Kidney (tissue), 14 donors: ENCODE results near the gene KIF24. TPM values are rescaled to one million over a fixed set of nuclear protein-coding genes. Genes with fewer than 3 reads are reported as not detected.
"Not testable (repeated sequence)": the region's sequence is repeated elsewhere in the genome, so short reads cannot be mapped to it uniquely, and the experiment has no call there.

Experiments
- DNase-seq, 5 donors: peaks; one replicate each; pipeline ENCODE4 v3.0.0-alpha.2; 2013 to 2020
- FAIRE-seq: peaks from 2 replicates; lab custom pipeline; 2012; peaks lifted over from hg19 to GRCh38; lab: Jason Lieb, UNC
- H3K27ac ChIP-seq, 2 donors: one replicate each; pipeline ENCODE4 v1.7.0; 2013; ENCODE audit warnings: low read depth in 2 of 2, low read length in 2 of 2, inconsistent platforms in 1 of 2
- H3K27me3 ChIP-seq: one replicate; pipeline ENCODE4 v1.7.1; 2013; ENCODE audit warnings: low read length, inconsistent platforms; ENCODE audit not compliant: control insufficient read depth, insufficient read depth
- H3K36me3 ChIP-seq, 3 donors: one replicate each; pipeline versions ENCODE4 v1.7.0 to v1.7.1; 2013; ENCODE audit warnings: low read length in 3 of 3, control low read depth in 1 of 3, inconsistent platforms in 1 of 3; ENCODE audit not compliant: insufficient read depth in 3 of 3, control insufficient read depth in 2 of 3
- H3K4me1 ChIP-seq, 3 donors: one replicate each; pipeline versions ENCODE4 v1.7.0 to v1.7.1; 2013; ENCODE audit warnings: low read length in 3 of 3, inconsistent platforms in 1 of 3, low read depth in 1 of 3; ENCODE audit not compliant: control insufficient read depth in 2 of 3, insufficient read depth in 2 of 3
- H3K4me3 ChIP-seq, 3 donors: one replicate each; pipeline versions ENCODE4 v1.7.0 to v1.8.1; 2013; ENCODE audit warnings: low read length in 3 of 3, control low read depth in 1 of 3, inconsistent platforms in 1 of 3
- H3K9ac ChIP-seq, 3 donors: one replicate each; pipeline versions ENCODE4 v1.7.0 to v1.7.1; 2013; ENCODE audit warnings: low read length in 3 of 3, control low read depth in 1 of 3, inconsistent platforms in 1 of 3
- H3K9me3 ChIP-seq, 3 donors: one replicate each; pipeline versions ENCODE4 v1.7.0 to v1.7.1; 2013; ENCODE audit warnings: low read length in 3 of 3, control low read depth in 1 of 3, inconsistent platforms in 1 of 3; ENCODE audit not compliant: control insufficient read depth in 2 of 3, insufficient read depth in 1 of 3
- CTCF ChIP-seq: IDR thresholded peaks from 3 replicates; pipeline ENCODE4 v1.5.1; 2012; ENCODE audit warnings: mild to moderate bottlenecking, moderate library complexity, borderline replicate concordance; ENCODE audit not compliant: insufficient read depth; ENCODE audit errors: extremely low read depth
- intact Hi-C: fragments of 100-400 bp; cut with DNase I; formaldehyde crosslinking; loops from one replicate; pipeline ENCODE4 v1.11.1; 2022
- polyA plus RNA-seq: library from polyadenylated mRNA; stranded (reverse); fragments of 350-450 nt; fragmentation: Illumina TruSeq; extraction: RNeasy Lipid Tissue Mini Kit (QIAGEN cat#74804); gene quantifications from one replicate; pipeline ENCODE4 v1.2.3, GENCODE V29; 2014; ENCODE audit warnings: low read depth, low replicate concordance; ENCODE audit not compliant: insufficient read depth
- total RNA-seq: library from RNA; stranded (reverse); fragmentation: NEBNext Ultra II Directional; extraction: Animal tissue kit (Norgen Biotek cat#: 25700); gene quantifications from one replicate; pipeline ENCODE4 v1.2.1, GENCODE V29; 2021
- donor health status: control.
- donor health status: control.
- donor health status: control.
- donor health status: control.
- donor health status: control.
- donor health status: DM: yes; HTN: yes; CAD: no.
- donor health status: Normal renal cell carcinoma (clear cell type).

Gene KIF24
- total and polyA plus RNA-seq, 2 donors from 2014 or later, result 0.58 to 2.8 TPM

GRCh38 chr9:34338665-34339385 lies 9.8 kb upstream of the KIF24 start:
- Histone ChIP-seq H3K9ac (no peak overlapping the region), H3K4me1 (peaks cover 0 to 23% (median 10%) of the 10 kb centered on the region in 3 donors), H3K9me3 (no peaks in the 10 kb centered on the region), H3K27me3 (no peaks in the 10 kb centered on the region), H3K4me3 (no peak overlapping the region), H3K27ac (no peak overlapping the region), H3K36me3 (peaks cover 3 to 8% (median 7%) of the 10 kb centered on the region in 3 donors)
- TF ChIP-seq CTCF, result no peak
- FAIRE-seq (no peak), DNase-seq (no peak)
- intact Hi-C loops, result no loop called here

- intact Hi-C loops, DNase-seq, H3K27me3 ChIP-seq, H3K4me3 ChIP-seq, H3K27ac ChIP-seq, H3K36me3 ChIP-seq, H3K9ac ChIP-seq, H3K9me3 ChIP-seq, FAIRE-seq: not testable (repeated sequence)
- H3K4me1 ChIP-seq, result peaks cover 0 to 17% (median 9%) of the 10 kb centered on the region in 3 donors
Observed at GRCh38 chr9:34338079-34338478, 9.0 kb upstream of the KIF24 start.

GRCh38 chr9:34337403-34337802 lies 8.3 kb upstream of the KIF24 start:
- no peak overlapping the region for H3K27ac ChIP-seq
- TF ChIP-seq CTCF, result no peak
- FAIRE-seq (no peak), DNase-seq (no peak)
- no peak overlapping the region for H3K9ac ChIP-seq
- peaks cover 3 to 8% (median 7%) of the 10 kb centered on the region in 3 donors for H3K36me3 ChIP-seq
- no peaks in the 10 kb centered on the region for H3K9me3 ChIP-seq
- H3K27me3 ChIP-seq, result no peaks in the 10 kb centered on the region
- intact Hi-C loops, result no loop called here
- peaks cover 0 to 12% (median 10%) of the 10 kb centered on the region in 3 donors for H3K4me1 ChIP-seq
- no peak overlapping the region for H3K4me3 ChIP-seq

- Histone ChIP-seq H3K9ac (no peak overlapping the region), H3K27ac (no peak overlapping the region), H3K36me3 (peaks cover 3 to 8% (median 7%) of the 10 kb centered on the region in 3 donors), H3K27me3 (no peaks in the 10 kb centered on the region), H3K4me1 (peaks cover 0 to 4% (median 2%) of the 10 kb centered on the region in 3 donors), H3K9me3 (no peaks in the 10 kb centered on the region), H3K4me3 (no peak overlapping the region)
- FAIRE-seq, result no peak
- no peak for DNase-seq
- TF ChIP-seq CTCF, result no peak
- intact Hi-C loops, result no loop called here
Observed at GRCh38 chr9:34335376-34335775, 6.3 kb upstream of the KIF24 start.
